NCI-H2029 treated with DMSO at 0.1 percent for 48 hours (cell line): ENCODE measurements around the gene TMEM51.

Source experiments
- DNase-seq: peaks from one replicate; lab custom pipeline; 2025; lab: John Stamatoyannopoulos, UW

The TMEM51 gene

DNA sequence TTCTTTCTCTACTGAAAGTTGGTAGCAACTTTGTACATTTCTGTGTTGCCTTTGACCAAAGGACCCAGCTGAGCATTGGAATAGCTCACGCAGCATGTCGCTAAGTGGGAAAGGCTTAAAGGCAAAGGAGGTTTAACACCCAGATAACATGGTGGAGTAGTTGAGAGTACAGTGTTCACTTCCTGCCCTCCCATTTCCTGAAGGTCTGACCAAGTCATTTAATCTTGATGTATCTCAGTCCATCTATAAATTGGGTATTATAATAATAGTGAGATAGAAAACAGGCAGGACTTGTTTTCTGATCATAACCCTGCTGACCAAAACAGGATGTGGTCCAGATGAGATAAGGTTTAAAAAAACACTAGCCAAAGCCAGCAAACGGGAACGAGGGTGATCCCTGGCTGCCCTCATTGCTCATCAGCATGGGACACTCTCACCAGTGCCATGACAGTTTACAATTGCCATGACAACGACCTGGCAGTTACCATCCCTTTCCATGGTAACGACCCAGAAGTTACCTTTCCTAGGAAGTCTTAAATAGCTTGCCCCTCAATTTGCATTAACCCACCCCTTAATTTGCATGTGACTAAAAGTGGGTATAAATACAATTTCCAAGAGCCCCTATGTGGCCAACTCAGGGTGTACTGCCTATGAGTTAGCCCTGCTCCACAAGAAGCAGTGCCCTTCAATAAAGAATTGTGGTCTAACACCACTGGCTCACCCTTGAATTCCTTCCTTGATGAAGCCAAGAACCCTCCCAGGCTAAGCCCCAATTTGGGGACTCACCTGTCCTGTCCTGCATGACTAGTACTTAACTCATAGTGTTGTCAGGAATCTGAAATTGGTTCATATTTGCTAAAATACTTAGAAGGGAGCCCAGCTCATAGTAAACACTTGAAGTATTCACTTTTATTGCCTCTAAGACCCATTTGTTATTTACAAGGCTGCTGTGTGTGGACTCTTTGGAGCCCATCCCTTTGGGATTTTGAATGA, 65.0 kb downstream of the TMEM51 start:
- no peak for DNase-seq

- DNase-seq: no peak
These were observed 65.9 kb downstream of the TMEM51 start for GRCh38 chr1:15219280-15220023.

DNA sequence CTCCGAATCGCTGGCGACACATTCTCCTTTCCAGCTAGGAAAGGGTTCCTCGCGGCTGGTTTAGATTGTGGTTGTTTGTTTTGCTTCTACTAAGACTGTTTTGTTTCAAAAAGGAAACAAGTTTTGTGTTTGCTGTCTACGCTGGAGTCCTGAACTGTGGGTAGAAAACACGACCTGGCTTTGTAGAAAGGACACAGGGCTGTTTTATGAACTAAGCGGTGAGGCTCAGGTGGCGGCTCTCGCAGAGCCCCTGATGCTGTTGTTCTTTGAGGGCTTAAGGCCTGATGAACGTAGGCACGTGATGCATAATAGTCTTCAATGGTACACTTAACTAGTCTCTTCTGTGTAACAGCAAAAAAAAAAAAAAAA, 66.5 kb downstream of the TMEM51 start:
- DNase-seq: no peak

DNA sequence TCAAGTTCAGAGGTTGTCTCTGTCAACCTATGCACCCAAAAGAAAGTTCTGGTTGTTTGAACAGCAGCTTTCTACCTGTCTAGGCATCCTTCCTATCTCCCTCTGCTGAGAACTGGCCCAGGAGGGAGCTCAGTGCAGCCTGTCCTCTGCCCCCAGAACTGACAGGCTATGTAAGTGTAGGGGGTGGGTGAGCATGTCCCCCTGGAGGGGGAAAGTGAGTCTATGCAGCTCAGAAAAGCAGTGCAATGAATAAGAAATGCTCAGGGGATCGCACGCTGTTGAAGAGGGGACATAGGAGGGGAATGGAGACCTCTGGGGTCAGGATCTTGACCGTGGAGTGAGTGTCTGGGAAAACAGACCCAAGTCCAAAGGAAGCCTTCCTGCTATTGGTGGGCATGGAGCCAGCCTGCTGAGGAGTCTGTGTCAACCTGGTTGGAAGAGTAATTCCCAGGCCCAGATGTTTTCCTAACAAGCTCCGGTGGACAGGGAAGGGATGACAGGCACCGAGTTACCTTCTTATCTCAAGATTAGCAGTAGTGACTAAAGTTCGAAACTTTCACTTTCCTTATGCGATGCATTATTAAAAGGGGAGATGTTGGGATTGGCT, 67.4 kb downstream of the TMEM51 start:
- DNase-seq: no peak

DNA sequence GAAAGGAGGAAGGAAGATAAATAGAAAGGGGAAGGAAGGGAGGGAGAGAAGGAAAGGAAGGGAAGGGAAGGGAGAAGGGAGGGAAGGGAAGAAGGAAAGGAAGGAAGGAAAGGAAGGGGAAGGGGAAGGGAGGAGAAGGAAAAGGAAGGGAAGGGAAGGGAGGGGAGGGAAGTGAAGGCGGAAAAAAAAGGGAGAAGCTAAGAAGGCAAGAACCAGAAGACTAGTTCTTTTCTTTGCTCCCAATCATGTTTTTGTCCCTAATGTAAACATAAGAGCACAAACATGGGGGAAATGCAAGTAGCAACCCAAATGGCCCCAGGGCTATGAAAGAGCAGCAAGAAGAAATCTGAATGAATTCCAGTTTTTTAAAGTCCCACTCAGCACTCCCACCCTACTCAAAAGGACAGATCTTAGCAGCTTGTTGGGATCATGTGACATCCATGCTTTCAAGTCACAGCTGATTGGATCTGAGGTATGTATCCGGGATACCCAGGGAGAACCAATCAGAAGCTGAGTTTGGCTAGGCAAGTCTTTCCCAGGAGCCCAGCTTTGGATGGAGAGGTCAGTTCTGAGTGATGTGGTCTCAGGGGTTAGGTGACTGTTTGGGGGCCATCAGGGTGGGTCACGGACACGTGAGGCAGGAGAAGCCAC, 69.2 kb downstream of the TMEM51 start:
- no peak for DNase-seq

DNA sequence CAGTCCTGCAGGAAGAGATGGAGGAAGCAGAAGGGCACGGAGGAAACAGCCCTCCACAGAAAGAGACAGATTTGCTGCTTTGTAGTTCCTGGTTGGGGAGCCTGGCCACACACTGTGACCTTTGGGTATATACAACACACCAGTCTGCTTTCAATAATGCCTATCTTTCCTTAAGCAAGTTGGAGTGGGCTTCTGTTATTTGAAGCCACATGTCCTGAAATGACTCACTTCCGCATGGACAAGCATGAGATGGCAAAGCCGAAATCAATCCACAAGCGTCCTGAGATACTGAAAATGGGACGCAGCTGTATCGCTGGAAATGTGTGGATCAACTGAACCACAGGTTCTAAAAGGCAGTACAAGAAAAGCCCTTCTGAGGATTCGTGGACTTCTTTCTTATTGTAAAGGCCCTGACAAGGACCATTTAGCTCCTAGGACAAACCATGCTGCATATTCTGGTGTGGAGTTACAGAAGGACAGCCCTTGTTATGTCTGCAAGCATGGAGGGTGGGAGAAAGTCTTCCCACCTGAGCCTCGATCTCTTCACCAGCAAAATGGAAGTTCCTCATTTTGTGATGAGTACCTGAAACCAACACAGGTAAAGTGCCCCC, 70.8 kb downstream of the TMEM51 start:
- DNase-seq: no peak

GRCh38 chr1:15224974-15225373, 71.4 kb downstream of the TMEM51 start:
- DNase-seq: no peak

DNA sequence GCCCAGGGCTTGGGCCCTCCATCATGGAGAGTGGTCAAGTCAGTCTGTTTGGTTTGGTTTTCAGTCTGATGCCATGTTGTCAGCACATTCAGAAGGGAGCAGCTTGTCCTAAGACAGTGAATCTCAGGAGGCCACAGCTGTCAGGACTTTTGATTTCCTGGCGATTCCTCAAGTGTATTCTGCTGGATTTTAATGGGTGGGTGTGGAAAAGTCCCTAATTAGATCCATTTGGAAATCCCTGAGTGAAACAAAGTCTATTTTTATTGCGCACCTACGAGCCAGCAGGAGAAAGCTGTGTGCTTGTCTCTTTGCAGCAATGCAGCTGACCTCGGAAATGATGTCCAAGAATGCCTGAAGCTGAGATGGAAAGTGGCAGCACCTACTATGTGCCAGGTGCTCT, 71.9 kb downstream of the TMEM51 start:
- no peak for DNase-seq

DNA sequence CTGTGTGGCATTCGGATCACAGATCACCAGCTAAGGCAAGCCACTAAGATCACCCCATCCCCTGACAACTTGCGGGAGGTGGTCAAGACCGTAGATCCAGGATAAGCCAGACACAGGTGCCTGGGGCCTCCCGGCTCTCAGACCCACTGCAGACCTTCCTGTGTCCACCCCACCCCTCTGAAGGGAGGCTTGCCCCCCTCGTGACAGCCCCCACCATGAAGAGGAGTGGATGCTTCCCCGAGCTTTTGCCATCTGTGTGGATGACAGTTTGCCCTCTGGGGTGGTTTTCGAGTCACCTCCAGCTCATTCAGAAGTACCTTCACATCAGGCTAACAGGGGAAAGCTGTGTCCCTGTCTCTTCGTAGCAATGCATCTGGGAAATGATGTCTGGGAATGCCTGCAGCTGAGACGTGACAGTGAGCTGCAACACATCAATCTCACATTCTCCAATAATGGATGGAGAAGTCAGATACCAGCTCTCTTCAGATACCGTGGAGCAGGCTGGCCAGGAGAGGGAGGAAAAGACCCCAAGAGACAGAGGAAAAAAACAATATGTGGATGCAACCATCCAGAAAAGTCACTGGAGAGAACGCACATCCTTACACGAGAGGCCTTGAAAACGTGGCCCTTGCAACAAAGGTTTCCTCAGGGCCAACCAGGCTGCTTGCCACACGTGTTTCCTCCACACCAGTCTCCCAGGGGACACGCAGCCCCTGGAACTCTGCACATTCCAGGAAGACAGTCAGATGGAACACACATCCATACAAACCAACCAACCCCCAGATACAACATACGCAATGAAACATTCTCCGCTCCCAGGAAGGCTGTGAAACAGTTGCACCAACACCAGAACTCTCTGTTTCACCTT, 73.1 kb downstream of the TMEM51 start:
- no peak for DNase-seq

DNA sequence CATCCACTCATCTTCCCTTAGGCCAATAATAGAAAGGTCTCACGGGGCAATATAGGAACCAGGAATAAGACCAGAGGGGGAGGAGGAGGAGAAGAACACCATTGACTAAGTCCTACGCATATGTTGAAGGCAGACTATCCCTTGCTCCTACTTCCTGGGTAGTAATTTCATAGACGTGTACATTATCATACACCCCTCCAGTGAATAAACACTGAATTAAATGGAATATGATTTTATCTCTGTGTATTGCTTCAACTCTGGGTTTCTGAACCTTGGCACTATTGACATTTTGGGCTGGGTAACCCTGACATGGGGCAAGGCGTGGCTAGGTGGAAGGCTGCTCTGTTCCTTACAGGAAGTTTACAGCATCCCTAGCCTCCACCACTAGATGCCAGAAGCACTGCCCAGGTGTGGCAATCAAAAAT, 76.2 kb downstream of the TMEM51 start:
- no peak for DNase-seq

- DNase-seq: no peak
These were observed 78.2 kb downstream of the TMEM51 start for GRCh38 chr1:15231714-15232201.

GRCh38 chr1:15233689-15234088, 80.1 kb downstream of the TMEM51 start:
- DNase-seq: no peak

DNA sequence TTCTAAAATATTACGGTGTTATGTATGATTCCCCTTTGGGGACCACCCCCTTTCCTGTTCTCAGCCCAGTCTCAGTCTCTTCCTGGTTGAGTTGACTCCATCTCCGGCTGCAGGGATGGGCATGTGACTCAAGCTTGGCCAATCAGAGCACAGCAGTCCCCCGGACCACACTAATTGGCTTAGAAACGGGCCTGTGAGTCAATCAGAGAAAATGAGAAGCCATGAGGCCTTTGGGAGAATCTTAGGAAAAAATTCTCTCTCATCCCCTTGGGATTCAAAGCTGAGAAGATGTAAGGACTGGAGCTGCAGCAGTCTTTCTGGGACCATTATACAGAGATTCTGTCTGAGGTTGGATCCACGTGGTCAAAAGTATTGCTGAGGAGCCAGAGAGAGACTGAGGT, 82.8 kb downstream of the TMEM51 start:
- no peak for DNase-seq

GRCh38 chr1:15236746-15237145, 83.2 kb downstream of the TMEM51 start:
- DNase-seq: no peak

DNA sequence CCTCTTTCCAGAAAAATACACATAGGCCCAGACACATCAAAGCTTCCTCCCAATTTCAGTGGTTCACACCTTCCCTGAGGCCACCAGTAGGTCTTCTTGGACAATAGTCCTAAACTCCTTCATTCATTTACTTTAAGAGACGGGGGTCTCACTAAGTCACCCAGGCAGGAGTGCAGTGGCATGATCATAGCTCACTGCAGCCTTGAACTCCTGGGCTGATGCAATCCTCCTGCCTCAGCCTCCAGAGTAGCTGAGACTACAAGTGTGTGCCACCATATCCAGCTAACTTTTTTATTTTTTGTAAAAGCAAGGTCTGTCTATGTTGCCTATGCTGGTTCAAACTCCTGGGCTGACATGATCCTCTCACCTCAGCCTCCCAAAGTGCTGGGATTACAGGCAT, 85.2 kb downstream of the TMEM51 start:
- no peak for DNase-seq

DNA sequence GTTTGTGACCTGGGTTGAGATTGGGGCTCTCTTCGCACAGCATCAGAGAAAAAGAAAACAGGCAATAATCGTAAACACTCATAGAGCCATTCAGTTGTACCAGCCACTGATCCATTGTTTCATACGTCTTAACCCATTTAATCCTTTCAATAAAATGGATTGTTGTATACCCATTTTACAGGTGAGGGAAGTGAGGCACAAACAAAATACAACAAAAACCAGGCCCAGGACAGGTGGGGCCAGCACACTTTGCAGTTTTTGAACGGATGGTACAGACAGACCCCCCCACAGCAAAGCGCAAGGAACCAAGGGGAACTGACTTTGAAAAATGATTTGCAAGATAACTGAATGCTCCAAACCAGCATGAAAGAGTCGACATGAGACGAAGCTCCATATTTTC, 89.2 kb downstream of the TMEM51 start:
- DNase-seq: no peak

DNA sequence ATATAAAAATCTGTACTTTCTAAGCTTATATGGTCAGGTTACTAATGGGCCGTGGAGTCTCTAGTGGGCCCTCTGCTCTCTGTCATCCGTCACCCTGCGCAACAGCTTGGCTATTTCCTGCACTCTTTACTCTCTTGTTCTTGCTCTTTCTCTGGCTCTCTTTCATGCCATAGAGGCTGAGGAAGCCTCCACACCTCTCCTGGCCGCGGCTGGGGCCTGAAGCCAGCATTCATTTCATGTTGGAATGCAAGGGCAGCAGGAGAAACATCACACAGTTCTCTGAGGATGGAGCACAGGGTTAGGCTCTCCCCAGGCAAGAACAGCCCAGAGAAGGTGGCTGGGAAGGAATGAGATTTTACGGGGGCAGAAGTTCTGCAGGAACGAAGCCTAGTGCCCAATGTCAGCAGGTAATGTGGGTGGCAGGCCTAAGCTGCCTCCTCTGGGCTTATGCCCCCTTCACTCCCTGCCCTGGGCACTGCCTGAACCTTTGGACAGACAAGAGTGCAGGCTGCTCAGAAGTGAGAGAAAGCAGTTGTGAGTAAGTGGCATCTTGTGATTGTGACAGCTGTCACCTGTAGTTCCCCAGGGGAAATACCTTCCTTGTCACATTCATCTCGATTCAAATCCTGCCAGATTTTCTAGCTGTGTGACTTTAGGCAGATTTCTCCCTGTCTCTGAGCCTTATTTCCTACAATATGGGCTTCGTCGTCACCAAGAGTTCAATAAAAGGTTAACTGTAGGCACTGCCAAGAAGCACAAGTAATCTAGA, 89.9 kb downstream of the TMEM51 start:
- no peak for DNase-seq

GRCh38 chr1:15244813-15245212, 91.3 kb downstream of the TMEM51 start:
- no peak for DNase-seq

DNA sequence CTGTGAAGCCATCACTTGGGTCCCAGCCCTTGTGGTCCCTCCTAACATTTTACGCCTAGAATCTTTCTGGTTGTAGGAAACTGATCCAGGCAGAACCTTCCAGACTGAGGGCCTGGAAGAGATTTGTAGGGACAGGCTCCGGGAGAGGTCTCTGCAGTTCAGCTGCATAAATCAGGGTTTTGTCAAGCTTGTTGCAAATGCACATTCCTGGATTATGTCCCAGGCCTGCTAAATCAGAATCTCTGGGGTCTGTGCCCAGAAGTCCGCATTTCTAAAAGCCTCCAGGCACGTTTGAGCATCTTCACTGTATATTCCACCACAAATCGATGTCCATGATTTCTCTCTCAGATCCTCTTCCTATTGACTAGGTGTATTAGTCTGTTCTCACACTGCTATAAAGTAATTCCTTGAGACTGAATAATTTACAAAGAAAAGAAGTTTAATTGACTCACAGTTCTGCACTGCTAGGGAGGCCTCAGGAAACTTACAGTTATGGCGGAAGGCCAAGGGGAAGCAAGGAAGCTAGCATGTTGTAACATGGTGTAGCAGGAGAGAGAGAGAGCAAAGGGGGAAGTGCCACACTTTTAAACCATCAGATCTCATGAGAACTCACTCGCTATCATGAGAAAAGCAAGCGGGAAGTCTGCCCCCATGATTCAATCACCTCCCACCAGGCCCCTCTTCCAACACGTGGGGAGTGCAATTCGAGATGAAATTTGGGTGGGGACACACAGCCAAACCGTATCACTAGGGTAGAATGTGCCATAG, 92.2 kb downstream of the TMEM51 start:
- DNase-seq: no peak
